SW480 (cell line): ENCODE measurements around the gene MYO1E.
"Not testable (repeated sequence)": the region's sequence is repeated elsewhere in the genome, so short reads cannot be mapped to it uniquely, and the experiment has no call there.

Source experiments
- DNase-seq: peaks from one replicate; pipeline ENCODE4 v3.0.0-alpha.2; 2016; ENCODE audit warnings: low spot score

MYO1E gene

GRCh38 chr15:59350421-59350732 lies 22.3 kb downstream of the MYO1E start:
- DNase-seq: no peak

GRCh38 chr15:59349680-59350420 lies 22.8 kb downstream of the MYO1E start:
- peak; percentile 74 for DNase-seq

- DNase-seq: no peak
These were observed 24.8 kb downstream of the MYO1E start for GRCh38 chr15:59347915-59348314.

GRCh38 chr15:59346951-59347350 lies 25.7 kb downstream of the MYO1E start:
- peak; percentile 69 for DNase-seq

- DNase-seq: no peak
These were observed 27.3 kb downstream of the MYO1E start for GRCh38 chr15:59345326-59345725.

- DNase-seq: no peak
These were observed 28.4 kb downstream of the MYO1E start for GRCh38 chr15:59344311-59344710.

GRCh38 chr15:59340325-59340724 lies 32.3 kb downstream of the MYO1E start:
- no peak for DNase-seq

GRCh38 chr15:59339252-59339672 lies 33.4 kb downstream of the MYO1E start:
- DNase-seq: no peak

GRCh38 chr15:59338414-59338813 lies 34.3 kb downstream of the MYO1E start:
- DNase-seq: no peak

GRCh38 chr15:59336725-59337124 lies 35.9 kb downstream of the MYO1E start:
- DNase-seq: not testable (repeated sequence)

- peak; percentile 25 for DNase-seq
These were observed 37.4 kb downstream of the MYO1E start for GRCh38 chr15:59335207-59335786.

- no peak for DNase-seq
These were observed 38.6 kb downstream of the MYO1E start for GRCh38 chr15:59334076-59334415.

GRCh38 chr15:59333401-59334075 lies 39.1 kb downstream of the MYO1E start:
- DNase-seq: peak; percentile 23

GRCh38 chr15:59332009-59332408 lies 40.7 kb downstream of the MYO1E start:
- no peak for DNase-seq

- no peak for DNase-seq
These were observed 42.0 kb downstream of the MYO1E start for GRCh38 chr15:59330649-59331048.

GRCh38 chr15:59329570-59330350 lies 42.9 kb downstream of the MYO1E start:
- DNase-seq: peak; percentile 75

- DNase-seq: no peak
These were observed 43.6 kb downstream of the MYO1E start for GRCh38 chr15:59329091-59329490.

- no peak for DNase-seq
These were observed 44.7 kb downstream of the MYO1E start for GRCh38 chr15:59327942-59328341.

GRCh38 chr15:59326856-59327255 lies 45.8 kb downstream of the MYO1E start:
- DNase-seq: no peak

GRCh38 chr15:59322056-59322759 lies 50.5 kb downstream of the MYO1E start:
- DNase-seq: no peak

- DNase-seq: no peak
These were observed 51.5 kb downstream of the MYO1E start for GRCh38 chr15:59321000-59321689.

GRCh38 chr15:59317211-59317610 lies 55.5 kb downstream of the MYO1E start:
- no peak for DNase-seq
